GM10248 (cell line): ENCODE measurements around the gene DPYD.

ENCODE experiments used
- CTCF ChIA-PET: fragments of 300-600 bp; sonication (Branson Sonifier 250); formaldehyde crosslinking; extraction: SDS; loops from one replicate; lab custom pipeline; 2021; ENCODE audit warnings: antibody characterized with exemption; lab: Yijun Ruan, JAX
- POLR2A ChIA-PET: fragments of 350-650 bp; sonication (Branson Sonifier 250); formaldehyde crosslinking; extraction: SDS; loops from one replicate; lab custom pipeline; 2020; ENCODE audit warnings: antibody characterized with exemption; lab: Yijun Ruan, JAX
- DNase-seq: peaks from one replicate; pipeline ENCODE4 v3.0.0; 2012; ENCODE audit errors: extremely low spot score
- CTCF ChIP-seq: IDR thresholded peaks from 2 replicates; pipeline ENCODE4 v1.5.1; 2012; ENCODE audit warnings: mild to moderate bottlenecking, low read depth; ENCODE audit errors: extremely low read depth, missing control alignments, control extremely low read depth

The DPYD gene

GRCh38 chr1:97726386-97726785 lies 194.4 kb downstream of the DPYD start:
- ChIA-PET POLR2A (no interaction called here), CTCF (no interaction called here)
- no peak for TF ChIP-seq CTCF
- no peak for DNase-seq

GRCh38 chr1:97721221-97721620 lies 199.6 kb downstream of the DPYD start:
- POLR2A ChIA-PET, result no interaction called here
- TF ChIP-seq CTCF, result no peak
- no peak for DNase-seq
- CTCF ChIA-PET, result interaction anchor here (1.0 to 1.6 kb wide), 3 partner anchors 13 to 53 kb away, joined by 3 to 4 read pairs (median 3); no protein-coding TSS in a partner anchor

GRCh38 chr1:97712980-97713379 lies 207.9 kb downstream of the DPYD start:
- POLR2A ChIA-PET, result no interaction called here

GRCh38 chr1:97711858-97712257 lies 209.0 kb downstream of the DPYD start:
- ChIA-PET CTCF (no interaction called here), POLR2A (no interaction called here)
- DNase-seq, result no peak
- TF ChIP-seq CTCF, result no peak

More at GRCh38 chr1:97712980-97713379, 207.9 kb downstream of the DPYD start:
- no peak for TF ChIP-seq CTCF
- no peak for DNase-seq
- CTCF ChIA-PET, result interaction anchor here (1.4 kb wide), 1 partner anchor 10 kb away, joined by 3 read pairs; no protein-coding TSS in a partner anchor

GRCh38 chr1:97693601-97694000 lies 227.2 kb downstream of the DPYD start:
- no peak for DNase-seq
- ChIA-PET CTCF (no interaction called here), POLR2A (no interaction called here)
- no peak for TF ChIP-seq CTCF

GRCh38 chr1:97691325-97691724 lies 229.5 kb downstream of the DPYD start:
- TF ChIP-seq CTCF, result no peak
- POLR2A ChIA-PET, result no interaction called here
- CTCF ChIA-PET, result interaction anchor here (0.7 to 1.3 kb wide), 2 partner anchors 14 to 553 kb away, joined by 3 to 4 read pairs; no protein-coding TSS in a partner anchor
- DNase-seq, result no peak
